ENCODE measurements around the gene KRTAP19-5. TPM values are rescaled to one million over a fixed set of nuclear protein-coding genes. Genes with fewer than 3 reads are reported as not detected.
"Not testable (repeated sequence)": the region's sequence is repeated elsewhere in the genome, so short reads cannot be mapped to it uniquely, and the experiment has no call there.

KRTAP19-5 gene
- total RNA-seq (not detected), total RNA-seq (0 to 0.15 (median 0) reads per million in 29 experiments)
- total RNA-seq (2013): not detected

DNA sequence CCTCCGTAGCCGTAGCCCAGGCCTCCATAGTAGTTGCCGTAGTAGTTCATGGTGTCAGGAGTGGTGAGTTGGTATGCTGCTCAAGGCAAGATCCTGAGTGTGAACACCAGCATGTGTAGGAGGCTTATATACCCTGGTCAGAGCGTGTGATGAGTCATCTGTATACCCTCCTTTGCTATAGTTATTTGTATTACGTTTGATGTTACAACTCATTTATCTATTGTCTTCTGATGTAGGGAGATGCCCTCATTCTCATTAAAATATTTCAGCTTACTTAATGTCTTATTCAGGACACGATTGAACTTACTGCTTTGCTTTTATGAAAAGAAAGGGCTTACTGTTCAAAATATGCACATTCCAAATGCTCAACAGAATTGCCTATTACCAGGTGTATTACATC, at the start of gene KRTAP19-5:
KRTAP19-5 (minus strand) TSS at position 101 of the 400 bp plus-strand sequence; CDS start at position 50, 51 bp downstream.
- ATAC-seq (replicated peaks in 1 of 4) (no peak), DNase-seq (no peak)
- Histone ChIP-seq H3K27ac (ENCODE audit: low read length) (no peak within 1 kb of the TSS), H3K4me3 (ENCODE audit: control insufficient read depth in 1 of 2, extremely low read depth in 1 of 2, low read length in 1 of 2) (no peak within 1 kb of the TSS), H3K9me3 (no peaks in the 10 kb centered on the region), H3K4me1 (ENCODE audit: control insufficient read depth in 1 of 2, extremely low read depth in 1 of 2, insufficient read depth in 2 of 2, low read length in 2 of 2) (no peaks in the 10 kb centered on the region), H3K27me3 (replicated peaks in 1 of 2; ENCODE audit: control insufficient read depth in 2 of 2, extremely low read depth in 1 of 2, insufficient read depth in 2 of 2, low read length in 1 of 2) (no peaks in the 10 kb centered on the region), H3K36me3 (ENCODE audit: control insufficient read depth in 2 of 2, extremely low read depth in 1 of 2, insufficient read depth in 1 of 2, low read length in 1 of 2) (no peaks in the 10 kb centered on the region)
- Mint-ChIP-seq H3K4me3 (no peak within 1 kb of the TSS), H3K9me3 (no peaks in the 10 kb centered on the region), H3K27me3 (peaks cover 2 to 4% of the 10 kb centered on the region in 2 donors), H3K27ac (no peak within 1 kb of the TSS), H3K36me3 (no peaks in the 10 kb centered on the region), H3K4me1 (no peaks in the 10 kb centered on the region)
- POLR2A ChIA-PET: no interaction called here
- CTCF ChIA-PET: no interaction called here
- no CpG with 5 or more reads among the region's 6 CpGs for WGBS (ENCODE audit: insufficient coverage)

DNA sequence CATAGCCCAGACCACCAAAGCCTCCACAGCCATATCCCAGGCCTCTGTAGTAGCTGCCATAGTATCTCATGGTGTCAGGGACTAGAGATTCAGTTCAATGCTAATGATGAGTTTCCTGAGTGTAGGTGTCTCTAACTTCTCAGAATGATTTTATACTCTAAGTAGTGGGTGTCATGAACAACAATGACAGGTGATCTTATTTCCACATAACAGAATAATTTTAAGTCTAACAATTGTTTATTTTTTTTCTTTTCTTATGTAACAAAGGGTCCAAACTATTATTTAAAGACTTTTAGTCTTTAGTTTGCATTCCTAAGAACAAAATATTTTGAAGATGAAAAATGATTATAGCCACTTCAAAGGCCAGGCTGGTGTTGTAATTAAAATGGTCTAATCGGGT, 39.8 kb upstream of the KRTAP19-5 start, which contains the start of gene KRTAP19-6:
KRTAP19-6 (minus strand) TSS at position 101 of the 400 bp plus-strand sequence; CDS start at position 70, 31 bp downstream.
- Mint-ChIP-seq H3K27ac (no peak within 1 kb of the TSS), H3K27me3 (no peaks in the 10 kb centered on the region), H3K9me3 (peaks cover 0 to 6% (median 4%) of the 10 kb centered on the region in 3 donors), H3K4me3 (no peak within 1 kb of the TSS), H3K4me1 (no peaks in the 10 kb centered on the region), H3K36me3 (no peaks in the 10 kb centered on the region)
- DNase-seq (no peak), ATAC-seq (replicated peaks in 1 of 4) (no peak)
- Histone ChIP-seq H3K4me1 (ENCODE audit: control insufficient read depth in 1 of 2, extremely low read depth in 1 of 2, insufficient read depth in 2 of 2, low read length in 2 of 2) (no peaks in the 10 kb centered on the region), H3K27me3 (replicated peaks in 1 of 2; ENCODE audit: control insufficient read depth in 2 of 2, extremely low read depth in 1 of 2, insufficient read depth in 2 of 2, low read length in 1 of 2) (no peaks in the 10 kb centered on the region), H3K9me3 (no peaks in the 10 kb centered on the region), H3K27ac (ENCODE audit: low read length) (no peak within 1 kb of the TSS), H3K36me3 (ENCODE audit: control insufficient read depth in 2 of 2, extremely low read depth in 1 of 2, insufficient read depth in 1 of 2, low read length in 1 of 2) (no peaks in the 10 kb centered on the region), H3K4me3 (ENCODE audit: control insufficient read depth in 1 of 2, extremely low read depth in 1 of 2, low read length in 1 of 2) (no peak within 1 kb of the TSS)
- POLR2A ChIA-PET: no interaction called here
- no CpG with 5 or more reads among the region's 1 CpG for WGBS (ENCODE audit: insufficient coverage)
- CTCF ChIA-PET: no interaction called here

GRCh38 chr21:30518876-30519275, 16.9 kb upstream of the KRTAP19-5 start:
- no peaks in the 10 kb centered on the region for H3K36me3 Mint-ChIP-seq
- Histone ChIP-seq H3K27me3 (replicated peaks in 1 of 2; ENCODE audit: control insufficient read depth in 2 of 2, extremely low read depth in 1 of 2, insufficient read depth in 2 of 2, low read length in 1 of 2) (no peaks in the 10 kb centered on the region), H3K36me3 (ENCODE audit: control insufficient read depth in 2 of 2, extremely low read depth in 1 of 2, insufficient read depth in 1 of 2, low read length in 1 of 2) (no peaks in the 10 kb centered on the region), H3K27ac (ENCODE audit: low read length) (no peak overlapping the region), H3K4me1 (ENCODE audit: control insufficient read depth in 1 of 2, extremely low read depth in 1 of 2, insufficient read depth in 2 of 2, low read length in 2 of 2) (no peaks in the 10 kb centered on the region), H3K4me3 (ENCODE audit: control insufficient read depth in 1 of 2, extremely low read depth in 1 of 2, low read length in 1 of 2) (no peak overlapping the region), H3K9me3 (no peaks in the 10 kb centered on the region)
- ChIA-PET CTCF (no interaction called here), POLR2A (no interaction called here)
- no peak overlapping the region for H3K4me3 Mint-ChIP-seq
- ATAC-seq (replicated peaks in 1 of 4) (no peak), DNase-seq (no peak)
- H3K9me3 Mint-ChIP-seq: peaks cover 0 to 3% (median 3%) of the 10 kb centered on the region in 3 donors
- H3K27ac Mint-ChIP-seq: no peak overlapping the region
- WGBS (ENCODE audit: insufficient coverage): 100% methylated on average over 1 of the region's 1 CpG
- no peaks in the 10 kb centered on the region for H3K4me1 Mint-ChIP-seq
- H3K27me3 Mint-ChIP-seq: no peaks in the 10 kb centered on the region

- ATAC-seq (replicated peaks in 1 of 4) (no peak), DNase-seq (no peak)
- POLR2A ChIA-PET: no interaction called here
- H3K36me3 Mint-ChIP-seq: no peaks in the 10 kb centered on the region
- no peaks in the 10 kb centered on the region for H3K9me3 ChIP-seq
- no peaks in the 10 kb centered on the region for H3K27me3 ChIP-seq (replicated peaks in 1 of 2; ENCODE audit: control insufficient read depth in 2 of 2, extremely low read depth in 1 of 2, insufficient read depth in 2 of 2, low read length in 1 of 2)
- H3K27ac Mint-ChIP-seq: no peak overlapping the region
- H3K4me1 Mint-ChIP-seq: no peaks in the 10 kb centered on the region
- H3K4me1 ChIP-seq (ENCODE audit: control insufficient read depth in 1 of 2, extremely low read depth in 1 of 2, insufficient read depth in 2 of 2, low read length in 2 of 2): no peaks in the 10 kb centered on the region
- CTCF ChIA-PET: no interaction called here
- peaks cover 0 to 3% (median 3%) of the 10 kb centered on the region in 3 donors for H3K9me3 Mint-ChIP-seq
- H3K4me3 ChIP-seq (ENCODE audit: control insufficient read depth in 1 of 2, extremely low read depth in 1 of 2, low read length in 1 of 2): no peak overlapping the region
- WGBS (ENCODE audit: insufficient coverage): 92% methylated on average over 1 of the region's 1 CpG
- no peaks in the 10 kb centered on the region for H3K27me3 Mint-ChIP-seq
- H3K27ac ChIP-seq (ENCODE audit: low read length): no peak overlapping the region
- no peaks in the 10 kb centered on the region for H3K36me3 ChIP-seq (ENCODE audit: control insufficient read depth in 2 of 2, extremely low read depth in 1 of 2, insufficient read depth in 1 of 2, low read length in 1 of 2)
- no peak overlapping the region for H3K4me3 Mint-ChIP-seq
These were observed 13.7 kb upstream of the KRTAP19-5 start for GRCh38 chr21:30515681-30516080.

DNA sequence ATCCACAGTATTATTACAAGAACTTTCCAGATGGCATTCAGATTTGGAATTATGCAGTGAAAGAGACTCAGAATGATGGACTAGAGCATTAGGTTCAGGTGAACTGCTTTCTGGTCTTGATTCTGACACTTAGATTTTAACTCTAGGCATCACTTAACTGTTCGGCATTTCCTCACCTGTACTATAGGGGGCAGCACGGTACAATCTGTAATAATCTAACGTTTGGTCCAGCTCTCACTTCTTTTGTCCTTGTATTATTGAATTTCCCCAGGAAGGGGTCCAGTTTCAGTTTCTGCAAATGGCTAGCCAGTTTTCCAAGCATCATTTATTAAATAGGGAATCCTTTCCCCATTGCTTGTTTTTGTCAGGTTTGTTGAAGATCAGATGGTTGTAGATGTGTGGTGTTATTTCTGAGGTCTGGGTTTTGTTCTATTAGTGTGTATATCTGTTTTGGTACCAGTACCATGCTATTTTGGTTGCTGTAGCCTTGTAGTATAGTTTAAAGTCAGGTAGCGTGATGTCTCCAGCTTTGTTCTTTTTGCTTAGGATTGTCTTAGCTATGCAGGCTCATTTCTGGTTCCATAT, 3.8 kb upstream of the KRTAP19-5 start:
- ATAC-seq (replicated peaks in 1 of 4): not testable (repeated sequence)

DNA sequence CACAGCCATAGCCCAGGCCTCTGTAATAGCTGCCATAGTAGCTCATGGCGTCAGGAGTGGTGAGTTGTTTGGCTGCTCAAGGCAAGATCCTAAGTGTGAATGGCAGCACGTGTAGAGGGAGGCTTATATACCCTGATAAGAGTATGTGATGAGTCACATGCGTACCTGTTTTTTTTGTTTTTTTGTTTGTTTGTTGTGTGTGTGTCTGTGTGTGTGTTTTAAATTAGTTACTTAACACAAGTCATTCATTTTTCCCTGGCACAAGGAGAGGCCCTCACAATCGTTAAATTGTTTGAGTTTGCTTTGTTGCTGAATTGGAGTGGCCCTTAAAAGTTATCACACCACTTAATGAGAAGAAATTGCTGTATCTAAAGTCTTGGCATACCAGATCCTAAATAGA, 4.9 kb downstream of the KRTAP19-5 start, which contains the start of gene KRTAP19-4:
KRTAP19-4 (minus strand) TSS at position 101 of the 400 bp plus-strand sequence; CDS start at position 46, 55 bp downstream.
- H3K27ac ChIP-seq (ENCODE audit: low read length): no peak within 1 kb of the TSS
- no peaks in the 10 kb centered on the region for H3K36me3 Mint-ChIP-seq
- no peaks in the 10 kb centered on the region for H3K9me3 Mint-ChIP-seq
- H3K4me3 ChIP-seq (ENCODE audit: control insufficient read depth in 1 of 2, extremely low read depth in 1 of 2, low read length in 1 of 2): no peak within 1 kb of the TSS
- no peaks in the 10 kb centered on the region for H3K4me1 Mint-ChIP-seq
- ChIA-PET POLR2A (no interaction called here), CTCF (no interaction called here)
- no peaks in the 10 kb centered on the region for H3K36me3 ChIP-seq (ENCODE audit: control insufficient read depth in 2 of 2, extremely low read depth in 1 of 2, insufficient read depth in 1 of 2, low read length in 1 of 2)
- H3K9me3 ChIP-seq: no peaks in the 10 kb centered on the region
- ATAC-seq (replicated peaks in 1 of 4): no peak
- no peak within 1 kb of the TSS for H3K4me3 Mint-ChIP-seq
- no peak within 1 kb of the TSS for H3K27ac Mint-ChIP-seq
- no peaks in the 10 kb centered on the region for H3K4me1 ChIP-seq (ENCODE audit: control insufficient read depth in 1 of 2, extremely low read depth in 1 of 2, insufficient read depth in 2 of 2, low read length in 2 of 2)
- 60% methylated on average over 1 of the region's 4 CpGs for WGBS (ENCODE audit: insufficient coverage)
- no peaks in the 10 kb centered on the region for H3K27me3 ChIP-seq (replicated peaks in 1 of 2; ENCODE audit: control insufficient read depth in 2 of 2, extremely low read depth in 1 of 2, insufficient read depth in 2 of 2, low read length in 1 of 2)
- no peak for DNase-seq
- no peaks in the 10 kb centered on the region for H3K27me3 Mint-ChIP-seq

More for the DNA sequence above, 3.8 kb upstream of the KRTAP19-5 start:
- peak in 1 of 35 experiments; percentile 0 for DNase-seq
- H3K27ac ChIP-seq (ENCODE audit: low read length); POLR2A ChIA-PET; H3K27ac Mint-ChIP-seq; H3K9me3 ChIP-seq; H3K36me3 ChIP-seq (ENCODE audit: control insufficient read depth in 2 of 2, extremely low read depth in 1 of 2, insufficient read depth in 1 of 2, low read length in 1 of 2); H3K4me3 Mint-ChIP-seq; H3K4me1 ChIP-seq (ENCODE audit: control insufficient read depth in 1 of 2, extremely low read depth in 1 of 2, insufficient read depth in 2 of 2, low read length in 2 of 2); H3K27me3 Mint-ChIP-seq; H3K9me3 Mint-ChIP-seq; H3K27me3 ChIP-seq (replicated peaks in 1 of 2; ENCODE audit: control insufficient read depth in 2 of 2, extremely low read depth in 1 of 2, insufficient read depth in 2 of 2, low read length in 1 of 2); H3K4me1 Mint-ChIP-seq; H3K36me3 Mint-ChIP-seq; H3K4me3 ChIP-seq (ENCODE audit: control insufficient read depth in 1 of 2, extremely low read depth in 1 of 2, low read length in 1 of 2): not testable (repeated sequence)
- 86% methylated on average over 1 of the region's 4 CpGs for WGBS (ENCODE audit: insufficient coverage)
- CTCF ChIA-PET: interaction anchor here in 1 of 2 donors (0.6 kb wide), 1 partner anchor 66 kb away, joined by 3 read pairs; no protein-coding TSS in a partner anchor
